Type B pancreatic cell (in vitro differentiated cells): ENCODE data around the gene RFX8. TPM values are rescaled to one million over a fixed set of nuclear protein-coding genes. Genes with fewer than 3 reads are reported as not detected.

Experiments used
- DNase-seq: peaks from one replicate; pipeline ENCODE4 v3.0.0; 2021; ENCODE audit warnings: mixed read lengths; ENCODE audit not compliant: unreplicated experiment; ENCODE audit errors: extremely low spot score
- H3K27ac Mint-ChIP-seq: 2 replicates; pipeline ENCODE4 v1.8.0; 2021; ENCODE audit warnings: mild to moderate bottlenecking, mixed read lengths
- H3K27me3 Mint-ChIP-seq: 2 replicates; pipeline ENCODE4 v1.8.0; 2021; ENCODE audit warnings: mixed read lengths
- H3K36me3 Mint-ChIP-seq: 2 replicates; pipeline ENCODE4 v1.8.0; 2021; ENCODE audit warnings: mixed read lengths
- H3K4me1 Mint-ChIP-seq: one replicate; pipeline ENCODE4 v1.8.0; 2021; ENCODE audit warnings: mixed read lengths; ENCODE audit not compliant: unreplicated experiment
- H3K4me3 Mint-ChIP-seq: 2 replicates; pipeline ENCODE4 v1.8.0; 2021; ENCODE audit warnings: mild to moderate bottlenecking, mixed read lengths
- H3K9me3 Mint-ChIP-seq: 2 replicates; pipeline ENCODE4 v1.8.0; 2021; ENCODE audit warnings: mixed read lengths
- total RNA-seq: library from RNA; stranded (reverse); gene quantifications from 2 replicates; pipeline ENCODE4 v1.2.1, GENCODE V29; 2021; ENCODE audit warnings: low replicate concordance
- TF ChIP-seq, protein P1 (sequence below): fragments of 200-600 bp; sonication (generic); conservative IDR thresholded peaks from 2 replicates; pipeline ENCODE4 v1.5.0; 2021; ENCODE audit warnings: antibody characterized with exemption, mild to moderate bottlenecking

RFX8 gene
- total RNA-seq, 1 donor from 2014 or later = 1.1 TPM

DNA sequence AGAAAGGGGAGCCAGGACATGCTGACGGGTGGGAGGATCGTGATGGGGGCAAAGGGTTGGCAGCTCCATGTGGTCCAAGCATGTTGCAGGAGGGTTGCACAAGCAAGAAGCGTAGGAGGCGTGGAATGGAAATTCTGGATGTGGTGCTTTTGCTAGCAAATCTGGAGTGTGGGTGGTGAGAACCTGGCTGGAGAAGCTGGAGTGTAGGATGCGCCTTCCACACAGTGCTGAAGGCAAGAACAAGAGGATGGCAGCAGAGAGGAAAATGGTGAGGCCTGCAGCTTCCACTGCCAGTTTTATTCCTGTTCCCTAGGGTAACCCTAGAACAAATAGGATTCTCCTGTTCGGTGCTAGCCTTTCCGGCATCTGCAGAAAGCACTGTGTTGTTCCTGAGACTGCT is 110.0 kb downstream of the RFX8 start:
- no peak for DNase-seq
- TF ChIP-seq, protein P1, sequence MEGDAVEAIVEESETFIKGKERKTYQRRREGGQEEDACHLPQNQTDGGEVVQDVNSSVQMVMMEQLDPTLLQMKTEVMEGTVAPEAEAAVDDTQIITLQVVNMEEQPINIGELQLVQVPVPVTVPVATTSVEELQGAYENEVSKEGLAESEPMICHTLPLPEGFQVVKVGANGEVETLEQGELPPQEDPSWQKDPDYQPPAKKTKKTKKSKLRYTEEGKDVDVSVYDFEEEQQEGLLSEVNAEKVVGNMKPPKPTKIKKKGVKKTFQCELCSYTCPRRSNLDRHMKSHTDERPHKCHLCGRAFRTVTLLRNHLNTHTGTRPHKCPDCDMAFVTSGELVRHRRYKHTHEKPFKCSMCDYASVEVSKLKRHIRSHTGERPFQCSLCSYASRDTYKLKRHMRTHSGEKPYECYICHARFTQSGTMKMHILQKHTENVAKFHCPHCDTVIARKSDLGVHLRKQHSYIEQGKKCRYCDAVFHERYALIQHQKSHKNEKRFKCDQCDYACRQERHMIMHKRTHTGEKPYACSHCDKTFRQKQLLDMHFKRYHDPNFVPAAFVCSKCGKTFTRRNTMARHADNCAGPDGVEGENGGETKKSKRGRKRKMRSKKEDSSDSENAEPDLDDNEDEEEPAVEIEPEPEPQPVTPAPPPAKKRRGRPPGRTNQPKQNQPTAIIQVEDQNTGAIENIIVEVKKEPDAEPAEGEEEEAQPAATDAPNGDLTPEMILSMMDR = no peak
- H3K9me3 Mint-ChIP-seq = no peaks in the 10 kb centered on the region

DNA sequence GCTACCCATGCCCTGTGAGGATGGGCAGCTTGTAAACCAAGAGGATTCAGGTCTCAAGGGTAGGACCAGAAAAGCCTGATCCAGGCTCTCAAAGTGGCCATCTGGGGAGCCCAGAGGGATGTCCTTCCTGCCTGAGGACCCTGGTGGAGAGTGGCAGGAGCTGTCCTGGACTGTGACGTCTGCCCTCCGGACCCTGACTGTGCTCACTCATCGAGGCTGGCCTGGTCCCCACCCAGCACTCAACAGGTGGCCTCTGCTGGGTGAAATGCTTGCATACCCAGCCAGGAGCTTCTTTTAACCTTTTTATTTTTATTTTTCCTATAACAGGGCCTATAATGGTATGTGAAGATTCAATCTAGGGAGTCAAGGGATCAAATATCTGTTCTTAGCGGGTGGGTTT is 112.1 kb downstream of the RFX8 start:
- Mint-ChIP-seq H3K27ac (no peak overlapping the region), H3K36me3 (no peaks in the 10 kb centered on the region), H3K4me3 (no peak overlapping the region), H3K4me1 (peaks cover 9% of the 10 kb centered on the region), H3K9me3 (no peaks in the 10 kb centered on the region), H3K27me3 (peaks cover 3% of the 10 kb centered on the region)
- TF ChIP-seq, protein P1 = no peak
- no peak for DNase-seq

More for the DNA sequence above, 110.0 kb downstream of the RFX8 start:
- Mint-ChIP-seq H3K36me3 (no peaks in the 10 kb centered on the region), H3K4me1 (peaks cover 9% of the 10 kb centered on the region), H3K4me3 (no peak overlapping the region), H3K27ac (no peak overlapping the region), H3K27me3 (peaks cover 8% of the 10 kb centered on the region)

DNA sequence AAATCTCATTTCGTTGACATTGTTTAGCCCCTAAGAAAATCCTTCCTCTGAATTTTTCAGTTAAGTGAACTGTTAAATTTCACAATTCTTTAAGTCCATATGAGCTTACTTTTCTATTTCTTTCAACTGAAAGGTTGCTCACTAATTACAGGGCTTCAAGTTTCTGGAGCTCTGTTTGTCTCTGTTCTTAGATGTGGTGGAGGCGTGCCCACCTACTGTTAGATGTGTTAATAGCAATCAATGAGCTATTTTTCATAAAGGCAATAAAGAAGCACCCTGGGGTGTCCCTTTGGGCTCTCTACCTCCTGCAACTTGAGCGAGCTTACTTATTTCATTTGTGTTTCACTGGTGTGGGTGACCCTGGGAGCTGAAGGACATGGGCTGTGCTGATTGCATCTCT is 112.6 kb downstream of the RFX8 start:
- H3K4me1 Mint-ChIP-seq = peaks cover 9% of the 10 kb centered on the region
- peaks cover 3% of the 10 kb centered on the region for H3K27me3 Mint-ChIP-seq
- H3K36me3 Mint-ChIP-seq = no peaks in the 10 kb centered on the region
- no peak for DNase-seq
- H3K27ac Mint-ChIP-seq = no peak overlapping the region
- TF ChIP-seq, protein P1 = no peak
- no peak overlapping the region for H3K4me3 Mint-ChIP-seq
- H3K9me3 Mint-ChIP-seq = no peaks in the 10 kb centered on the region

DNA sequence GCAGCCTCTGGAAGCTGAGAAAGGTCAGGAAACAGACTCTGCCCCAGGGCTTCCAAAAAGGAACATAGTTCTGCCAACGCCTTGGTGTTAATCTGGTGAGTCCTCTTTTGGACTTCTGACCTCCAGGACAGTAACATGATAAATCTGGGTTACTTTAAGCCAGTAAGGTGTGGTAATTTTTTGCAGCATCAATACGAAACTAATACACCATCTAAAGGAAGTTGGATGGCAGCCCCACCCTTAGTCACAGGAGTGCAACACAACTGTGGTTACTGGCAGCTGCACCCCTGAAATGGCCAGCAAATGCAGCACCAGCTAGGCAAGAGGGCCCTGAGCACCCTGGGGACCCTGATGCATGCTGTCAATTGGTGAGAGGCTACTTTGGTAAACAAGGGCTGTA is 113.4 kb downstream of the RFX8 start:
- Mint-ChIP-seq H3K4me1 (peaks cover 9% of the 10 kb centered on the region), H3K27me3 (peaks cover 3% of the 10 kb centered on the region), H3K9me3 (peaks cover under 1% of the 10 kb centered on the region), H3K36me3 (no peaks in the 10 kb centered on the region), H3K4me3 (no peak overlapping the region), H3K27ac (no peak overlapping the region)
- TF ChIP-seq, protein P1 = no peak
- DNase-seq = no peak

DNA sequence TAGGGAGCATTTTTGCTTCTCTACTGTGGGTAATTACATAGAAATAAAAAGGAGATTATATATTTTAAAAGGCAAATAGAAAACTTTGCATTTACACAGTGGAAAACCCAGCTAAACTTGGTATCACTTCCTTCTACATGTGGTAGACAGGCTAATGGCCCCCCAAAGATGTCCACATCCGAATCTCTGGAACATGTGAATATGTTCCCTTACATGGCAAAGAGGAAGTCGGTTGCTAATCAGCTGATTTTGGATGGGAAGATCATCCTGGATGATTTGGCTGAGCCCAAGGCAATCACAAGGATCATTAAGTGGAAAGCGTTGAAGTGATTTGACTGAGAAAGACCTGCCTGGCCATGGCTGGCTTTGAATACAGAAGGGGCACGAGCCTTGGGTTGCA is 113.8 kb downstream of the RFX8 start:
- Mint-ChIP-seq H3K4me3 (no peak overlapping the region), H3K4me1 (peaks cover 9% of the 10 kb centered on the region), H3K27ac (no peak overlapping the region), H3K9me3 (peaks cover 4% of the 10 kb centered on the region), H3K27me3 (peaks cover 3% of the 10 kb centered on the region), H3K36me3 (no peaks in the 10 kb centered on the region)
- TF ChIP-seq, protein P1 = no peak
- no peak for DNase-seq

DNA sequence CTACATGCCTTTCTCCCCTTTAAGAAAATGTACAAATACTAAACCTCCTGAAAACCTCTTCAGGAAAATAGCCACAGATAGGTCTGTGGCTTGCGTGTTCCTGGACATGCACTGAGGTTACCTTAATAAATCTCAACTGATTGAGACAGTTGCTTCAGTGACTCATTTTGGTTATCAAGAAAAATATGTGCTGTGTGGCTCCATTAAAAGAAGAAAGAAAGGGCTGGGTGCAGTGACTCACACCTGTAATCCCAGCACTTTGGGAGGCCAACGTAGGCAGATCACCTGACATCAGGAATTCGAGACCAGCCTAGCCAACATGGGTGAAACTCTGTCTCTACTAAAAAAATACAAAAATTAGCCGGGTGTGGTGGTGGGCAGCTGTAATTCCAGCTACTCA is 114.7 kb downstream of the RFX8 start:
- TF ChIP-seq, protein P1 = no peak
- Mint-ChIP-seq H3K27ac (peak overlapping the region; percentile 87), H3K4me3 (peak overlapping the region; percentile 5), H3K27me3 (peaks cover 3% of the 10 kb centered on the region), H3K9me3 (peaks cover 4% of the 10 kb centered on the region), H3K4me1 (peaks cover 12% of the 10 kb centered on the region), H3K36me3 (no peaks in the 10 kb centered on the region)
- DNase-seq = no peak
